HL-60 (cell line): ENCODE results near the gene MRPL57.

Experiments used
- DNase-seq, 2 experiments: peaks; one replicate each; pipeline ENCODE4 v3.0.0-alpha.2; 2010 to 2020; ENCODE audit warnings: low read depth in 1 of 2, low spot score in 1 of 2
- H3K27ac ChIP-seq: fragments of 250-450 bp; sonication (Bioruptor Pico); replicated peaks from 2 replicates; pipeline ENCODE4 v1.5.1; 2020; ENCODE audit warnings: mild to moderate bottlenecking, moderate library complexity
- H3K27me3 ChIP-seq: fragments of 250-450 bp; sonication (Bioruptor Pico); 2 replicates; pipeline ENCODE4 v1.5.1; 2021; ENCODE audit warnings: mild to moderate bottlenecking, moderate library complexity; ENCODE audit not compliant: insufficient read depth, poor library complexity, severe bottlenecking
- H3K4me3 ChIP-seq: replicated peaks from 2 replicates; pipeline ENCODE4 v1.5.1; 2011; ENCODE audit warnings: mild to moderate bottlenecking, control low read depth, low read length; ENCODE audit not compliant: insufficient read depth
- CTCF ChIP-seq: IDR thresholded peaks from one replicate; pipeline ENCODE4 v1.5.1; 2011; ENCODE audit warnings: low read length, control low read depth, inconsistent platforms; ENCODE audit not compliant: insufficient read depth
- GABPA ChIP-seq: IDR thresholded peaks from 2 replicates; pipeline ENCODE4 v1.6.1; 2012; ENCODE audit warnings: low read depth
- POLR2AphosphoS5 ChIP-seq: IDR thresholded peaks from 2 replicates; pipeline ENCODE4 v1.6.1; 2012; ENCODE audit warnings: low read depth
- SPI1 ChIP-seq: IDR thresholded peaks from 2 replicates; pipeline ENCODE4 v1.6.1; 2012; ENCODE audit warnings: low read depth, mild to moderate bottlenecking, borderline replicate concordance

Gene MRPL57

GRCh38 chr13:21225841-21226581, 49.6 kb downstream of the MRPL57 start:
- no peaks in the 10 kb centered on the region for H3K27me3 ChIP-seq
- H3K4me3 ChIP-seq: peak overlapping the region; percentile 14; the same call in 1 of the 2 replicates
- TF ChIP-seq CTCF (no peak), POLR2AphosphoS5 (peak; percentile 49; the same call in 1 of the 2 replicates), SPI1 (peak; percentile 95)
- DNase-seq: peak in 1 of 2 experiments; percentile 67
- H3K27ac ChIP-seq: peak overlapping the region; percentile 42

- Histone ChIP-seq H3K4me3 (no peak overlapping the region), H3K27me3 (no peaks in the 10 kb centered on the region), H3K27ac (no peak overlapping the region)
- no peak for DNase-seq
- TF ChIP-seq SPI1 (no peak), CTCF (no peak), GABPA (no peak)
These were observed 51.5 kb downstream of the MRPL57 start for GRCh38 chr13:21227917-21228316.
